Astrocyte of the cerebellum (primary cell): Measurements from ENCODE around the gene AP3D1.

ENCODE experiments used
- DNase-seq: peaks from one replicate; pipeline ENCODE4 v3.0.0-alpha.2; 2011; ENCODE audit warnings: low read depth
- H3K4me3 ChIP-seq: 2 replicates; pipeline ENCODE4 v1.5.1; 2011; ENCODE audit warnings: mild to moderate bottlenecking, low read depth, low read length, moderate library complexity
- CTCF ChIP-seq: IDR thresholded peaks from 2 replicates; pipeline ENCODE4 v1.5.1; 2012; ENCODE audit warnings: low read length, low read depth, moderate library complexity, mild to moderate bottlenecking; ENCODE audit errors: missing control alignments
- in situ Hi-C: cut with HindIII; loops from 2 replicates; pipeline ENCODE4 v1.10.0; 2017; ENCODE audit warnings: low sequenced_read_pairs

AP3D1 gene

GRCh38 chr19:2157452-2157851 is 6.1 kb upstream of the AP3D1 start:
- TF ChIP-seq CTCF = no peak
- no peak for DNase-seq
- H3K4me3 ChIP-seq = no peak overlapping the region
- in situ Hi-C loops = no loop called here

- TF ChIP-seq CTCF = no peak
- no peak for DNase-seq
- H3K4me3 ChIP-seq = no peak overlapping the region
- in situ Hi-C loops = no loop called here
Measured at GRCh38 chr19:2154587-2155075, 3.3 kb upstream of the AP3D1 start.

GRCh38 chr19:2150794-2151338 is 500 bp downstream of the AP3D1 start:
- in situ Hi-C loops = no loop called here
- H3K4me3 ChIP-seq = peak overlapping the region; percentile 70
- no peak for DNase-seq
- no peak for TF ChIP-seq CTCF

DNA sequence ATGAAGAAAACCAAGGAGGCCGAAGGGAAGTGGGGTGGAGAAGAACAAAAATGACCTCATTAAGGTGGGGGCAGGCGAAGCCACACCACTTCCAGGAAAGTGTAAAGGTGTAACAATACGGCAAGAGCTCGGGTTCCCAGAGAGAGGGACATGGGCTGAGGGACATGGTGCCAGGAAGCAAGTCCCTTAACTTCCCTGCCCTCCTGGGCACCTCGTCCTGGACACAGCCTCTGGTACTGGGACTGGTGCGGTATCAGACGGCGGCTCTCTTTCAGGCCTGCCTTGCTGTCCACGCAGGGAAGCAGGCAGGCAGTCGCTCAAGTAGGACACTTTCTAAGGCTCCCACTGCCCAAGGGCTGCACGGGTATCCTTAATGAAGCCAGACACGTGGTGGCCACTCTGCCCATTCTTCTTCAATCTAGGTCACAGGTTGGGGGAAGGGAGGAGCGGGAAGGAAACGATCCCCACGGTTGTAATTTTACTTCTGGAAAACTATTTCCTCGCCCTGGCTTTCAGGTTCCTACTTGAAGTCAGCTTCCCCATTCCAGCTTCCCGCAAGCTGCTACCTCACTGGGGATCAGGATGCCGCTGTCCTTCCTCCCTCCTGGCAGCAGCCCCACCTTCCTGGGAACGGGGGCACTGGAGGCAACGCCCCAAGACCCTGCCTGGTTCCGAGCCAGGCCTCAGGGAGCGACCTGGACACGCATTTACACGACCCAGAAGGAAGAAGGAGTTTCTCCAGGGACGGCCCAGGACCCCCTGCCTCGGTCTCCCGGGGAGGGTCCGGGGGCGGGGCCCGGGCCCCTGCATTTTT is 1.2 kb downstream of the AP3D1 start:
- H3K4me3 ChIP-seq = peak overlapping the region; percentile 70
- in situ Hi-C loops = no loop called here
- no peak for TF ChIP-seq CTCF
- DNase-seq = no peak

- no peak overlapping the region for H3K4me3 ChIP-seq
- TF ChIP-seq CTCF = no peak
- in situ Hi-C loops = no loop called here
- DNase-seq = no peak
Measured at GRCh38 chr19:2148482-2149135, 2.8 kb downstream of the AP3D1 start.

DNA sequence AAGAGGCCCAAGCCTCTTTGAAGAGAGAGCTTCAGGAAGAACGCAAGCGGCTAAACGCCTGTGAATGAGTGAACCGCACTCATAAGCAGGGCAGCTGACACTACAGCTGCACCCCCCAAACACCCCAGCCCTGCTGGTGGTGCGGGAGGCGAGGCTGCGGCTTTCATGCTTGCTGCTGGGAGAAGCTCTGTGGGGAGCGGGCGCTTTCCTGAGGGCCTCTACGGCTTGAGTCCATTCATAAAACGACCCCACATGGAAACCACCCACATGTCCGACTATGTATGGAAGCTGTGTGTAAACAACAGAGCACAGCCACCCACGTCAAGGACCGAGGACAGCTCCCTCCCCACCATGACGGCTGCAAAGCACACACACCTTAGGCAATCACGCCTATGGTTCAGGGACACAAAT is 5.5 kb downstream of the AP3D1 start:
- DNase-seq = no peak
- H3K4me3 ChIP-seq = no peak overlapping the region
- in situ Hi-C loops = no loop called here
- TF ChIP-seq CTCF = no peak
